TTC549 (cell line): ENCODE data around the gene NUP93.
"Not testable (repeated sequence)": the region's sequence is repeated elsewhere in the genome, so short reads cannot be mapped to it uniquely, and the experiment has no call there.

Source experiments
- FAIRE-seq: peaks from 2 replicates; lab custom pipeline; 2012; peaks lifted over from hg19 to GRCh38; lab: Jason Lieb, UNC

NUP93 gene

DNA sequence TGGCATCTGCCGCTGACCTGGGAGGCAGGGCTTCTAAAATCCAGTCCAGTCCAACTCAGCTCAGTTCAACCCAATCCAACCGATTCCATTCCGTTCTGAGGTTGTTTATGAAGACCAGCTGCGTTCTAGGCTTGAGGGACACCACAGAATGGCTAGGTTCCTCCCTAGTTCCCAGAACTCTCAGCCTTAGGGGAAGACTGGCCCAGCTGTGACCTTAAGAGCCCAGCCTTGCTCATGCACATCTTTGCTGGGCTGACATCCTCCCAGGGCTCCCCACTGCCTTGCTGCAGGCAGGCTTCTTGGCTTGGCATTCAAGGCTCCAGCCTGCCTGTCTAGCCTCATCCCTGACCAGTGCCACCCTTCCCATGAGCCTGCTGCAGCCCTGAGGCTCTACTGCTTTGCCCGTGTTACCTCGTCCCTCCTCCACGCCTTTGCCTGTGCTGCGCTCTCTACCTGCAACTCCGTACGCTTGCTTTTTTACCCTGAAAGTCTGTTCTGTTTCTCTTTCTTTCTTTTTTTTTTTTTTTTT is 143.0 kb downstream of the NUP93 start:
- FAIRE-seq = no peak

DNA sequence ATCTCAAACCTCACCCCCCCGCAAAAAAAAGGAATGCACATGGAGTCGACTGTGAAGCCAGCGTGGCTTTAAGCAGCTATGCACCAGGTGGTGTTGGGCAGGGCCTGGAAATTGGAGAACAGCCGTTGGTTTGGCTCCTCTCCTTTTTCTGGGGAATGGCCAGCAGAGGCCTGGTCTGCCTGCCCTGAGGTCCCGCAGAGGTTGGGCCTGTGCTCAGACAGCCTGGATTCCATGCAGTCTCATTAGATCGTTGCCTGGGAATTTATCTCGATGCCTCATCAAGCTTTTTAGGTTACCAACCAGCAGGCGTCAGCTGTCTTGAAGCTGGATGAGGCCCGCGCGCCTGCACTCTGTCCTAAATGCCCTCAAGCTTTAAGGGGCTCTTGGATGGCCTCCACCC is 144.9 kb downstream of the NUP93 start:
- no peak for FAIRE-seq

DNA sequence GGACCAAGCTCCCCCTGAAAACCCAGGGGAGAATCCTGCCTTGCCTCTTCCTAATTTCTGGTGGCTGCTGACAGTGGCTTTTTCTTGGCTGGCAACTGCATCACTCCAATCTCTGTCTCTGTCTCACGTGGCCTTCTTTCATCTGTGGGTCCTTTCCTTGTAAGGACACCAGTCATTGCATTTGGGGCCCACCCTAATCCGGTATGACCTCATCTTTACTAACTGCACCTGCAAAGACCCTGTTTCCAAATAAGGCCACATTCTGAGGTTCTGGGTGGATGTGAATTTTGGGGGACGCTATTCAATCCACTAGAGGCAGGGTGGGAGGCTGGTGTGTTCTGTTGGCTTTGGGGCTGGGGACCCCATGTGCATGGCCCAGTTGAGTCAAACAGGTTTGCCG is 146.1 kb downstream of the NUP93 start:
- no peak for FAIRE-seq

DNA sequence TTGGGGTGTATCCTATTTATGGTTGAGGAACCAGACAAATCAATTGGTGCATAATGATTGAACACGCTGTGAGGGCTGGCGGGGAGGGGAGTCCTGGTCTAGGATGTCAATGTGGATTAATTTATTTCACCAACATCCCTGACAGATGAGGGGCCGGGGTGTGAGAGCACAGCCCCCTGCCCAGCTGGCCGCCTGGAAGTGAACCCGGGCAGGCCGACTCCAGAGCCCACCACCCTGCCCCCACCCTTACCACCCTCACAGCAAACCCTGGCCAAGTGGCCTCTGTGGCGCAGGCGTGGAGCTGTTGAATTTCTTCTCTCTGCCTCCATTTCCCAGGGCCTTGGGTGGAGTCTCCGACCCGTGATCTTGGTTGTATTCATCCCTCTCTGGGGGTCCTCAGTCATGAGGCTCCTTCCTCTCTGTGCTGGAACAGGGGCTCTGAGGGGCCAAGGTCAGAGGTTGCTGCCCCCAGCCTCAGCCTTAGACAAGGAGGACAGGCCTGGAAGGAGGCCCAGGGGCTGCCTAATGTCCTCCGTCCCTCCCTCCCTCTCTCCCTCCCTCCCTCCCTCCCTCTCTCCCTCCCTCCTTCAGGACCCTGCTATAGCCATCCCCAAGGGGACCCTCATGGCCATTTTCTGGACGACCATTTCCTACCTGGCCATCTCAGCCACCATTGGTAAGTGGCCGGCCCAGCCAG is 147.7 kb downstream of the NUP93 start:
- FAIRE-seq = no peak

DNA sequence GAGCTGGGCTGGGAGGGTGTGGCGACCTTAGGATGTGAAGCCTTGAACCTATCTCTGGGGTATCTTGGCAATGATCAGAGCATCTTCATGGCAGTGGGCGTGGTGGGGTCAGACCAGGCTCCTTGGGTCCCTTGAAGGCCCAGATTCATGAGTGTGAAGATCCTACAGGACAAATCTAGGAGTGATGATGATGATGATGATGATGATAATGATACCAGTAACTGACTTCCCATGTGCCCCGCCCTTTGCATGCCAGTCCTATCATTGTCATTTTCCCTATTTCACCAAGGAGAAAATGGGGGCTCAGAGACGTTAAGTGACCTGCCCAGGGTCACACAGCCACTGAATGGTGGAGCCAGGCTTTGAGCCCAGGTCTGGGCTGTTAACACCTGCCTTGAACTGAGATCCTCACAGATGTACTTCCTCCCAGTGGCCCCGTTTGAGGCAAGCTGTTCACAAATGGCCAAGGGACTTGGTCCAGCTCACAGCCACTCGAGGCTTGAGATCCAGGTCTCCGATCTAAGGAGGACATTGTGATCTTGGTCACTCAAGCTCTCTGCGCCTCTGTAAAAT is 148.4 kb downstream of the NUP93 start:
- no peak for FAIRE-seq

DNA sequence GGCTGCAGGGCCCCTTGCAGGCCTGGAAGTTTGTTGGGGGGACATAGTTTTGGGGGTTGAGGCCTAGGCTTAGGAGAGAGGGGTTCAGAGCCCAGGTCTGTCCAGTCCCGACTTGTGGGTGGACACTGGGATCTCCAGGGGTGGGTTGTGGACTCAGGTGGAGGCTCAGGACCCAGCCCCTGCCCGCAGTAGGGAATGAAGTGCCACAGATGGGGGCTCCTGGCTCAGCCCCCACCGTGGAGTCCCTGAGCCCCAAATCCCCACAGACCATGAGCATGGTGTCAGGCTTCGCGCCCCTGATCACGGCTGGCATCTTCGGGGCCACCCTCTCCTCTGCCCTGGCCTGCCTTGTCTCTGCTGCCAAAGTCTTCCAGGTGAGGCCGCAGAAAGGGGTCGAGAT is 149.3 kb downstream of the NUP93 start:
- FAIRE-seq = no peak

DNA sequence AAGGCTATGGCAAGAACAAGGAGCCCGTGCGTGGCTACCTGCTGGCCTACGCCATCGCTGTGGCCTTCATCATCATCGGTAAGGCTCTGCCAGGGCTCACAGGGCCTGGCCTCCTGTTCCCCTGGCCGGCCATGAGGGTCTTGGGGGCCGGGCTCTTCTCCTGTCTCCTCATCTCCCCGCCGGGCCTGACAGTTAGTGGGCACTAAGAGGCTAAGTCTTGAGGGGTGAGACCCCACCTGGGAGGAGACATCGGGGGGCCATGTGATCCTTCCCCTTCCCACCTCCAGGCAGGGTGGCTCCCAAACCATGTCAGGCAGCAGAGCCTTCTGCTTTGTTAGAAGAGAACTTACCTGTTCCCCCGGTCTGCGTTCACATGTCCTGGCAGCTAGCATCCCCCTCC is 150.2 kb downstream of the NUP93 start:
- FAIRE-seq = no peak

DNA sequence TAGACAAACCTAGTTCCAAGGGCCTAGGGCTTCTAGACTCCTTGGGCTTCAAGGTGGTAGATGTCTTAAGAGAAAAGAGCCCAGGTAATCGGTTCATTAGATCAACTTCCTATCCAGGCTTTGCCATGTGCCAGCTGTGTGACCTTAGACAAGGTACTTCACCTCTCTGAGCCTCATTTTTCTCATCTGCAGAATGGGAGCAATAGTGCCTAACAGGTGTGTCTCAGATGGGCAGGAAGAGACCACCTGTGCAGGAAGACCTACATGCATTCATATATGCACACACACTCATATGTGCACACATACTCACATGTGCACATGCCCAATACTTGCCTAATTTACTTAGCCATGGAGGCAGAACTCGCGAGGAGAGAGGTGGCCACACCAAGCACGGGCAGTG is 150.8 kb downstream of the NUP93 start:
- FAIRE-seq = no peak

DNA sequence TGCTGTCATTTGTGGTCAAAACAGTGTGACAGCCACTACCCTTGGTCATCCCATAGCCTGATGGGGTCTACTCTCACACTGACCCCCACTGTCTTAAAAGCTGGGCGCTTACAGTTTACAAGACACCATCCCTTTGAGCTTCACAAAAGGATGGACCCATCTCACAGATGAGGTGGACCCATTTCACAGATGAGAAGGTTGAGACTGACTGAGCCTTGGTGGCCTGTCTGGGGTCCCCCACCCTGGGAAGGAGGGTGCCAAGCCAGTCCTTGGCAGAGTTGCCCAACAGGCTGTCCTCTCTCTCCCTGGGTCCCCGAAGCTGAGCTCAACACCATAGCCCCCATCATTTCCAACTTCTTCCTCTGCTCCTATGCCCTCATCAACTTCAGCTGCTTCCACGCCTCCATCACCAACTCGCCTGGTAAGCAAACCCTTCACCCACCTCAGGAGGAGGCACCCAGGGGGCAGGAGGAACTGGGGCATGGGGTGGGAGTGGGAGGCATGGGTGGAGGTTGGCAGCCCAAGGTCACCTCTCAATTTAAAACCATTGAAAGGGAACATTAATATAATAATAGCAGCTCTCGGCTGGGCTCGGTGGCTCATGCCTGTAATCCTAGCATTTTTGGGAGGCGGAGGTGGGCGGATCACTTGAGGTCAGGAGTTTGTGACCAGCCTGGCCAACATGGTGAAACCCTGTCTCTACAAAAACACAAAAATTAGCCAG is 152.3 kb downstream of the NUP93 start:
- FAIRE-seq = no peak

DNA sequence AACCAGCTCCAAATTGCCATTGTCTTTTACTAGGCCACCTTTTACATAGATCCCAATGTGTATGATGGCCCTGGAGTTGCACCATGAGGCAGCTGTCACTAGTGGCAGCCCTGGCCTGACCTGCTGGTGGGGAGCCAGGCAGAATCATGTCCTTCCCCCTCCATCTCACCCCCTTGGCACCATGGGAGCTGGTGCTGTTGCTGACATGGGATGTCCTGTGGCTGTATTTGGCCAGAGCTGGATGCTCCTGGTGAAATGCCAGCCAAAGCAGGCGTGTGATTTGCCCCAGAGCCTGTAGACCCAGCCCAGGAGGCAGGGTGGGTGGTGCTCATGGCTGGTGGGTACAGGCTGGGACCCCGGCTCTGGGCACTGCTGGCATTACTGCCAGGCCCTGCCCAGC is 153.7 kb downstream of the NUP93 start:
- FAIRE-seq = no peak

DNA sequence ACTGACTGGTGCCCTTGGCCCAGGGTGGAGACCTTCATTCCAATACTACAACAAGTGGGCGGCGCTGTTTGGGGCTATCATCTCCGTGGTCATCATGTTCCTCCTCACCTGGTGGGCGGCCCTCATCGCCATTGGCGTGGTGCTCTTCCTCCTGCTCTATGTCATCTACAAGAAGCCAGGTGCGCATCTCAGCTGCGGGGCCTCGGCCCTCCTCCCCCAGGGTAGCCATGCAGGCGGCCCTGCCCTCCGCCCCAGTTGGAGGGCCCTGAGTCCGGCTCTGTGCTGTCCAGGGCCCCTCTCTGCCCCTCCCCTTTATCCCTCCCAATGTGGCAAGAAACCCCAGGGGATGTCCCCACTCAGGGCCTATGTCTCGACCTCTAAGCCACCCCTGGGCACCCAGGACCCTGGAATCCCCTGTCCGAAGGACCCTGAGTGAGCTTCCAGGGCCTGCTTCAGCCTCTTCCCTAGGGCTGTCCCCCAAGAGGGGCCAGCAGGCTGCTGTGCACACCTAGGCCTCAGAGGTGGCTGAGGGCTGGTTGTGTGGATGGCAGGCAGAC is 154.2 kb downstream of the NUP93 start:
- no peak for FAIRE-seq

DNA sequence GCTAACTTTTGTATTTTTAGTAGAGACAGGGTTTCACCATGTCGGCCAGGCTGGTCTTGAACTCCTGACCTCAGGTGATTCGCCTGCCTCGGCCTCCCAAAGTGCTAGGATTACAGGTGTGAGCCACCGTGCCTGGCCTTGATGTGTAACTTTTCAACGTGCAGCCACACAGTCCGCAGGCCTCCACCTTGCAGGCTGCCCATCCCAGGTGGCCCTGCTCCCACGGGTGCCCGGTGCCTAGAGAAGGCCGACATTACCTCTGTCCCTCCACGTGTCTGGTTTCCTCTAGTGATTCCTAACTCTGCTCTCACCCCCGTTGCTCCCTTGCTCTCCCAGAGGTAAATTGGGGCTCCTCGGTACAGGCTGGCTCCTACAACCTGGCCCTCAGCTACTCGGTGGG is 155.0 kb downstream of the NUP93 start:
- not testable (repeated sequence) for FAIRE-seq

DNA sequence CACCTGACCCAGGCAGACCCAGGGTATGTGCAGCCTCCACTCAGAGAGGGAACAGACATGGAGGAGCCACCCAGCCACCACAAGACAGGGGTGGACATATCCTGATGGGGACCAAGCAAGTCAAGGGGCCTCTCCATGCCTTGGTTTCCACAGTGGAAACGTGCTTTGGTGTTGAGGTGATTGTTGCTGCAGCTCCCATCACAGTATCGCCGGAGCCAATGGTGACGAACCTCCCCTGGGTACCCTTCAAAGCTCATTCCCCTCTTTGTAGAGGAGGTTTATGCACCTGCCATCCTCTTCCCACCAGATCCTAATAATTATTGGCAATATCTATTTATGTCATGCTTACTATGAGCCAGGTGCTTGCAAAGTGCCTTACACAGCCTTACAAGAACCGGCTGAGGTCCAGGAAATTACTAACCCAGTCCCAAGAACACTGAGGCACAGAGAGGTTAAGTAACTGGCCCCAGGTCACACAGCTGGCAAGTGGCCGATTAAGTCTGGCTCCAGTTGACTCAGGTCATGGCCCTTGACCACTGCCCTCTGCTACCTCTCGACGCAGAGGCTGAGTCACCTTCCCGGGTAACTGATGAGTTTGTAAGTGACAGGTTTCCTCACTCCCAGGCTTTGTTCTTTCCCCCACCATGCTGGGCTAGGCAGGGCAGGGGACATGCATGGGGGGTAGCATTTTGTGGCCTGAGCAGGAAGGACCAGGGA is 155.7 kb downstream of the NUP93 start:
- no peak for FAIRE-seq

DNA sequence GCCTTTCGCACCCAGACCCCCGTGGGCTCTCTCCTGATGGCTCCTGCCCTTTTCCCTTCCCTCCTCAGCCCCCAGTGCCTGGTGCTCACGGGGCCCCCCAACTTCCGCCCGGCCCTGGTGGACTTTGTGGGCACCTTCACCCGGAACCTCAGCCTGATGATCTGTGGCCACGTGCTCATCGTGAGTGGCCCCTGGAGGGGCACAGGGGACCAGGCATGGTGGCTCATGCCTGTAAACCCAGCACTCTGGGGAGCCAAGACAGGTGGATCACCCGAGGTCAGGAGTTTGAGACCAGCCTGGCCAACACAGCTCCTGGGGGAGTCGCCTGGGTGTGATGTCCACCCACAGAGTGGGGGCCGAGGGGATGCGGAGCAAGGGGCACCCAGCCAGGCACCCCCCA is 156.4 kb downstream of the NUP93 start:
- no peak for FAIRE-seq

DNA sequence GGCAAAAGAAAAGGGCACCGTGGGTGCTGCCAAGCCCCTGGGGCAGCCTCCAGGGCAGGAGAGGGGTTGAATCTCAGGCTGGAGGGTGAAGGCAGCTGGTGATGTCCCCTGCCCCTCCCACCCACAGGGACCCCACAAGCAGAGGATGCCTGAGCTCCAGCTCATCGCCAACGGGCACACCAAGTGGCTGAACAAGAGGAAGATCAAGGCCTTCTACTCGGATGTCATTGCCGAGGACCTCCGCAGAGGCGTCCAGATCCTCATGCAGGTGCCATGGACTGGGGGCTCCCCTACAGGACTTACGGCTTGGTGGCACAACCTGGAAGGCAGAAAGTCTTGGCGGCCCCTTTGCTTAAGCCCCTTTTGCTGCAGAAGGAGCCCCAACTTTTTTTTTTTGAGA is 156.9 kb downstream of the NUP93 start:
- FAIRE-seq = no peak

DNA sequence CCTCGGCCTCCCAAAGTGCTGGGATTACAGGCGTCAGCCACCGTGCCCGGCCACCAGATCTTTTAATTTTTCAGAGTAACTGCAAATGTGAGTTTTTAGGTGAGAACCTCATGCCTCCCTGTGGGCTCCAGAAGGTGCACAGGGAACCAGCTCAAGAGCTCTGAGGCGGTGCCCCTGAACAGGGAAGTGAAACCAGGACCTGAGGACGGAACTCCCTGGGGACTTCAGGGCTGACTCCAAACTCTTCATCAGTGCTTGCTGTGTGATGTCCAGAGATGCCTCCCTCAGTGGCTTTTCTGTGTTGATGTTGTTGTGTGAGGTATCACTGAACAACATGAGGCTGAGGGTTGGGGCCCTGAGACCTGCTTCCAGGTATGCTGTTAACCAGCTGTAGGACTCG is 158.9 kb downstream of the NUP93 start:
- no peak for FAIRE-seq

DNA sequence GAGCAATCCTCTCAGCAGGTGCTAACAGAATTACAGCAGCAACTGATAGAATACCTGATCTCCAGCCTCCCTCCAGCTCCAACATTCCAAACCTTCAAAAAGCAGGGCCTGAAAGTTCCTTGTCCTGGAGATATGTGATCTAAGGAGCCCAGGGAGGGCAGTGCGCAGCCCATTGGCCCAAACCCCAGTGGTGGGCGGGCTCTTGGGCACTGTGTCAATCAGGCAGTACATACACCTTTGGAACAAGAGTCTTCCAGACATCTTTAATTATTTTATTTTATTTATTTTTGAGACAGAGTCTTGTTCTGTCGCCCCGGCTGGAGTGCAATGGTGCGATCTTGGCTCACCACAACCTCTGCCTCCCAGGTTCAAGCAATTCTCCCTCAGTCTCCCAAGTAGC is 159.3 kb downstream of the NUP93 start:
- no peak for FAIRE-seq

DNA sequence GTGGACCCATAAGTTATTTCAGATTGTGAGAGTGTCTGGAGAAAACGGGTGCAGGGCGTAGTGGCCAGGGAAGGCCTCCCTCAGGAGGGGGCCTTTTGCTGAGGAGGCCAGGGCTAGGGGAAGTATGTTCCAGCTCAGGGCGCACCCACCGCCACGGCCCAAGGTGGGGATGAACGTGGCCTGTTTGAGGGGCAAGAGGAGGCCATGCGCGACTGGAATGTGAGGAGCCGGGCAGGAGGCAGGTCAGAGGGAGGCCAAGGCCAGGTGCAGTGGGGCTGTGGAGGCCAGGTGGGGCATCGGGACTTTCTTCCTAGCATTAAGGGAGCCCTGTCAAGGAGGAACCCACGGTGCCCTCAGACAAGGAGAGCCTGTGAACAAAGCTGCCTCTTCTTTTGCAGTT is 161.8 kb downstream of the NUP93 start:
- FAIRE-seq = no peak

DNA sequence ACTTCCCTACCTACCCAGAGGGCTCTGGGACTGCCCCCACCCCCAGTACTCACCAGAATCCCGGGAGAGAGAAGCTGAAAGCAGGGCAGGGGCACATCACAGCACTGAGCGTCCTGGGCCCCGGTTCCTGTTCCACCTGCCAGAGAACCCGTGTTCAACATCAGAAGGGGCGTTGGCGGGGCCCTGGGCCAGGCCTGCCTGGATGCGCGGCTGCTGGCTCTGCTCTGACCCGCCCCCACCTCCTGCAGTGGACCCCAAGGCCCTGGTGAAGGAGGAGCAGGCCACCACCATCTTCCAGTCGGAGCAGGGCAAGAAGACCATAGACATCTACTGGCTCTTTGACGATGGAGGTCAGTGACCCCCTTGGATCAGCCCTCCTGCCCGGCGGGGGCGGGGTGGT is 162.8 kb downstream of the NUP93 start:
- FAIRE-seq = no peak

DNA sequence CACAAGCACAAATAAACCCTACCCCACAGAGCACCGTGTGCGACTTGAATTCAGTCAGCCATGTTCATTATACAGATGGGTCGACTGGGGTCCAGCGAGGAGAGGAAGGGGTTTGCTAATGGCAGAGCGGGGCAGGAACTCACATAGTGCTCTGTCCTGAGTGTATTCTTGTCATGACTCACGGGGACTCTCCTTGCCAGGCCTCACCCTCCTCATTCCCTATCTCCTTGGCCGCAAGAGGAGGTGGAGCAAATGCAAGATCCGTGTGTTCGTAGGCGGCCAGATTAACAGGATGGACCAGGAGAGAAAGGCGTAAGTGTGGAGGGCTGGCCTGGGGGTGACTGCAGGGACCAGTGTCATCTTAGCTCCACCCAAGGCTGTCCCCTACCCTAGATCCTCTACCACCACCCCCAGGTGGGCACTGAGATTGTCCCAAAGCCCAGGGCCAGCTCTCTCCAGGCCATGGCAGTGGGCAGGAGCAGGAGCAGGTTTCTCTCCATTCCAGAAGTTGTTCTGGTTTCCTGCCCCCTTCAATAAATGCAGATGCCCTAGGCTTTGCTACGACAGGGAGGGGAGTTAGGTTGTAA is 164.5 kb downstream of the NUP93 start:
- no peak for FAIRE-seq

DNA sequence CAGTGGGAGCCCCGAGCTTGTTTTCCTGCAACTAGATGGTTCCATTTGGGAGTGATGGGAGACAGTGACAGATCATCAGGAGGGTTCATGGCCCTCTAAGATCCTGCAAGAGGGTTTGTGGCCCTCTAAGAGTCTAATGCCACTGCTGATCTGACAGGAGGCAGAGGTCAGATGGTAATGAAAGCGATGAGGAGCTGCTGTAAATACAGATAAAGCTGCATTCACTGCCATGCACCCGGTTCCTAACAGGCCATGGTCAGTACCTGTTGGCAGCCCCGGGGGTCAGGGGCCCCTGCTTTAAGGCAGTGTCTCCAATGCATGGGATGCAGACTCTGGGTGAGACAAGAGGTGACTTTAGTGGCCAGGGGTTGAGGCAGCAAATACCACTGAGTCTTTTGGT is 165.9 kb downstream of the NUP93 start:
- no peak for FAIRE-seq

DNA sequence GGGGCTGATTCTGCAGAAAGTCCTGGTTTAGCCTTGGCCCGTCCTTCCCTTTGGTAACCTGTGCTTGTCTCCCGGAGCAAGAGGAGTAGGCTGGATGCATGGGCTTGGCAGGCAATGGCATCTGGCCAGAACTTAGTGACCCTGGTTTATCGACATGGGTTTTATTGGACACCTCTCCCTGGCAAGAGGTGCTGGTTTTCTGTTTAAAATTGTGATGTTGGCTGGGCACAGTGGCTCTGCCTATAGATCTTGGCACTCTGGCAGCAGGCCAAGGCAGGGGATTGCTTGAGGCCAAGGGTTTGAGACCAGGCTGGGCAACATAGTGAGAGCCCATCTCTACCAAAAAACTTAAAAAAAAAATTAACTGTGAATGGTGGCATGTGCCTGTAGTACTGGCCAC is 166.3 kb downstream of the NUP93 start:
- FAIRE-seq = no peak
